Measurements from ENCODE around the gene SPP2. TPM values are rescaled to one million over a fixed set of nuclear protein-coding genes. Genes with fewer than 3 reads are reported as not detected.

Gene SPP2
- polyA plus RNA-seq, 3 donors: not detected

- Mint-ChIP-seq H3K27me3 (ENCODE audit: low read depth in 3 of 3) (peaks cover 13% of the 10 kb centered on the region in 3 donors), H3K36me3 (no peaks in the 10 kb centered on the region), H3K4me1 (no peaks in the 10 kb centered on the region), H3K4me3 (no peak overlapping the region), H3K9me3 (peaks cover 0 to 3% (median 0%) of the 10 kb centered on the region in 7 donors), H3K27ac (no peak overlapping the region)
- H3K4me2 ChIP-seq (replicated peaks; ENCODE audit: extremely low read depth, low read length, poor library complexity, severe bottlenecking): no peak overlapping the region
- H3K4me3 ChIP-seq (replicated peaks in 1 of 3; ENCODE audit: low read depth in 2 of 3, low read length in 3 of 3): no peak overlapping the region
- no peaks in the 10 kb centered on the region for H3K79me2 ChIP-seq (ENCODE audit: insufficient read depth, low read length)
- no peak overlapping the region for H2AFZ ChIP-seq (ENCODE audit: insufficient read depth, low read depth, low read length, poor library complexity, severe bottlenecking)
- H3K4me1 ChIP-seq (ENCODE audit: control insufficient read depth in 1 of 2, insufficient read depth in 2 of 2, low read length in 2 of 2): no peaks in the 10 kb centered on the region
- intact Hi-C loops (cut with micrococcal nuclease): no loop called here
- no peak overlapping the region for H3K9ac ChIP-seq (ENCODE audit: insufficient read depth, low read length, poor library complexity, severe bottlenecking)
- TF ChIP-seq CTCF (IDR thresholded peaks at IDR 0.05): no peak
- WGBS (ENCODE audit: insufficient coverage): 88% methylated on average over 6 of the region's 8 CpGs
- H3K9me3 ChIP-seq (replicated peaks in 1 of 2; ENCODE audit: control insufficient read depth in 1 of 2, insufficient read depth in 1 of 2, low read length in 2 of 2): no peaks in the 10 kb centered on the region
- no peaks in the 10 kb centered on the region for H3K27me3 ChIP-seq (ENCODE audit: control insufficient read depth in 2 of 2, insufficient read depth in 2 of 2, low read length in 2 of 2)
- no peaks in the 10 kb centered on the region for H3K36me3 ChIP-seq (replicated peaks in 1 of 2; ENCODE audit: control insufficient read depth in 1 of 2, insufficient read depth in 2 of 2, low read length in 2 of 2)
- H4K20me1 ChIP-seq (ENCODE audit: insufficient read depth, low read length): no peaks in the 10 kb centered on the region
- H3K27ac ChIP-seq (ENCODE audit: low read depth in 1 of 2, low read length in 2 of 2): no peak overlapping the region
- no peak for DNase-seq
These were observed 9.7 kb downstream of the SPP2 start for GRCh38 chr2:234060236-234060635.

- Histone ChIP-seq H3K79me2 (ENCODE audit: insufficient read depth, low read length) (no peaks in the 10 kb centered on the region), H3K9ac (ENCODE audit: insufficient read depth, low read length, poor library complexity, severe bottlenecking) (no peak overlapping the region), H4K20me1 (ENCODE audit: insufficient read depth, low read length) (no peaks in the 10 kb centered on the region), H3K36me3 (replicated peaks in 1 of 2; ENCODE audit: control insufficient read depth in 1 of 2, insufficient read depth in 2 of 2, low read length in 2 of 2) (no peaks in the 10 kb centered on the region), H3K27me3 (ENCODE audit: control insufficient read depth in 2 of 2, insufficient read depth in 2 of 2, low read length in 2 of 2) (no peaks in the 10 kb centered on the region), H3K9me3 (replicated peaks in 1 of 2; ENCODE audit: control insufficient read depth in 1 of 2, insufficient read depth in 1 of 2, low read length in 2 of 2) (no peaks in the 10 kb centered on the region), H3K4me1 (ENCODE audit: control insufficient read depth in 1 of 2, insufficient read depth in 2 of 2, low read length in 2 of 2) (no peaks in the 10 kb centered on the region), H3K4me2 (replicated peaks; ENCODE audit: extremely low read depth, low read length, poor library complexity, severe bottlenecking) (no peak overlapping the region), H3K27ac (ENCODE audit: low read depth in 1 of 2, low read length in 2 of 2) (no peak overlapping the region), H2AFZ (ENCODE audit: insufficient read depth, low read depth, low read length, poor library complexity, severe bottlenecking) (no peak overlapping the region), H3K4me3 (replicated peaks in 1 of 3; ENCODE audit: low read depth in 2 of 3, low read length in 3 of 3) (no peak overlapping the region)
- intact Hi-C loops (cut with micrococcal nuclease): no loop called here
- H3K4me3 Mint-ChIP-seq: no peak overlapping the region
- H3K36me3 Mint-ChIP-seq: no peaks in the 10 kb centered on the region
- H3K27ac Mint-ChIP-seq: no peak overlapping the region
- peaks cover 11 to 15% (median 14%) of the 10 kb centered on the region in 3 donors for H3K27me3 Mint-ChIP-seq (ENCODE audit: low read depth in 3 of 3)
- WGBS (ENCODE audit: insufficient coverage): 71% methylated on average over 1 of the region's 6 CpGs
- no peak for DNase-seq
- H3K9me3 Mint-ChIP-seq: peaks cover 0 to 3% (median 0%) of the 10 kb centered on the region in 7 donors
- TF ChIP-seq CTCF (IDR thresholded peaks at IDR 0.05): no peak
- no peaks in the 10 kb centered on the region for H3K4me1 Mint-ChIP-seq
These were observed 11.2 kb downstream of the SPP2 start for GRCh38 chr2:234061624-234062257.

Data from CD14-positive monocyte (primary cell).